ENCODE results near the gene CD96. TPM values are rescaled to one million over a fixed set of nuclear protein-coding genes. Genes with fewer than 3 reads are reported as not detected.

The CD96 gene
- total RNA-seq, 6 experiments from 2014 or later: 0.31 to 1.3 (median 0.79) TPM

GRCh38 chr3:111605493-111605892, 63.5 kb downstream of the CD96 start:
- H3K4me1 ChIP-seq: no peaks in the 10 kb centered on the region
- no peaks in the 10 kb centered on the region for H3K9me3 ChIP-seq
- no peaks in the 10 kb centered on the region for H3K27me3 ChIP-seq
- no peak for TF ChIP-seq CTCF (IDR thresholded peaks at IDR 0.05)
- no peak for TF ChIP-seq POLR2A (IDR thresholded peaks at IDR 0.05)
- no peaks in the 10 kb centered on the region for H3K36me3 ChIP-seq
- no peak for ATAC-seq
- H3K27ac ChIP-seq: no peak overlapping the region
- intact Hi-C loops (cut with DNase I): no loop called here
- H3K4me3 ChIP-seq: no peak overlapping the region
- no peak for DNase-seq
- 42% methylated on average over 2 of the region's 2 CpGs for WGBS (ENCODE audit: insufficient coverage, low coverage, low lambda C conversion rate, missing lambda C conversion rate)

GRCh38 chr3:111607240-111607920, 65.4 kb downstream of the CD96 start:
- intact Hi-C loops (cut with DNase I): no loop called here

GRCh38 chr3:111608383-111608782, 66.4 kb downstream of the CD96 start:
- H3K4me3 ChIP-seq: no peak overlapping the region
- H3K9me3 ChIP-seq: no peaks in the 10 kb centered on the region
- no peaks in the 10 kb centered on the region for H3K36me3 ChIP-seq
- H3K4me1 ChIP-seq: no peaks in the 10 kb centered on the region
- intact Hi-C loops (cut with DNase I): no loop called here
- TF ChIP-seq CTCF (IDR thresholded peaks at IDR 0.05) (no peak), POLR2A (IDR thresholded peaks at IDR 0.05) (no peak)
- H3K27me3 ChIP-seq: no peaks in the 10 kb centered on the region
- no peak for DNase-seq
- WGBS (ENCODE audit: insufficient coverage, low coverage, low lambda C conversion rate, missing lambda C conversion rate): 89% methylated on average over 2 of the region's 2 CpGs
- H3K27ac ChIP-seq: no peak overlapping the region
- no peak for ATAC-seq

More at GRCh38 chr3:111607240-111607920, 65.4 kb downstream of the CD96 start:
- H3K27ac ChIP-seq: no peak overlapping the region
- H3K4me3 ChIP-seq: no peak overlapping the region
- WGBS (ENCODE audit: insufficient coverage, low coverage, low lambda C conversion rate, missing lambda C conversion rate): 72% methylated on average over 3 of the region's 3 CpGs
- no peaks in the 10 kb centered on the region for H3K9me3 ChIP-seq
- no peaks in the 10 kb centered on the region for H3K27me3 ChIP-seq
- DNase-seq (no peak), ATAC-seq (no peak)
- H3K4me1 ChIP-seq: no peaks in the 10 kb centered on the region
- H3K36me3 ChIP-seq: no peaks in the 10 kb centered on the region
- TF ChIP-seq CTCF (IDR thresholded peaks at IDR 0.05) (no peak), POLR2A (IDR thresholded peaks at IDR 0.05) (no peak)

DNA sequence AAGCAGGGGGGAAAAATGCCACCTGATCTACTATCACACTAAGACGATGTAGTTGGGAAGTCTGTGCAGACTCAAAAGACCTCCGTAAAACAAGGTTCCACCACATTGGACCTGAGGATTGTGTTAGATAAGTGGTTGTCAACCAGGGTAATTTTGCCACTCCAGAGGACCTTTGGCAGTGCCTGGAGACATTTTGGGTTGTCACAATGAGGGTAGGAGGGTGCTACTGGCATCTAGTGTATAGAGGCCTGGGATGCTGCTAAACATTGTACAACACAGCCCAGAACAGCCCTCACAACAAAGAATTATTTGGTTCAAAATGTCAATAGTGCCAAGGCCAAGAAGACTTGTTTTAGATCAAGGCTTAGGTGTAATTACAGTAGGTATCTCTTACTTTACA, 67.7 kb downstream of the CD96 start:
- Histone ChIP-seq H3K27ac (no peak overlapping the region), H3K4me3 (no peak overlapping the region), H3K27me3 (no peaks in the 10 kb centered on the region), H3K4me1 (no peaks in the 10 kb centered on the region), H3K9me3 (no peaks in the 10 kb centered on the region), H3K36me3 (no peaks in the 10 kb centered on the region)
- TF ChIP-seq CTCF (IDR thresholded peaks at IDR 0.05) (no peak), POLR2A (IDR thresholded peaks at IDR 0.05) (no peak)
- DNase-seq (no peak), ATAC-seq (no peak)
- WGBS (ENCODE audit: insufficient coverage, low coverage, low lambda C conversion rate, missing lambda C conversion rate): 62% methylated on average over 2 of the region's 2 CpGs
- intact Hi-C loops (cut with DNase I): no loop called here

All from right lobe of liver (tissue), 6 donors.